ENCODE data around the gene CTRB2.

The CTRB2 gene

GRCh38 chr16:75203667-75204409 is 3.1 kb downstream of the CTRB2 start:
- no peak for DNase-seq

GRCh38 chr16:75203096-75203495 is 3.9 kb downstream of the CTRB2 start:
- no peak for DNase-seq

GRCh38 chr16:75202069-75202590 is 4.8 kb downstream of the CTRB2 start:
- DNase-seq = no peak

- no peak for DNase-seq
These were observed 8.8 kb downstream of the CTRB2 start for GRCh38 chr16:75198135-75198600.

GRCh38 chr16:75197522-75198134 is 9.3 kb downstream of the CTRB2 start:
- no peak for DNase-seq

GRCh38 chr16:75196836-75197235 is 10.1 kb downstream of the CTRB2 start:
- DNase-seq = no peak

- DNase-seq = no peak
These were observed 10.9 kb downstream of the CTRB2 start for GRCh38 chr16:75195811-75196790.

GRCh38 chr16:75193730-75194444 is 13.1 kb downstream of the CTRB2 start:
- DNase-seq = no peak

- DNase-seq = no peak
These were observed 13.7 kb downstream of the CTRB2 start for GRCh38 chr16:75193265-75193650.

- DNase-seq = no peak
These were observed 14.2 kb downstream of the CTRB2 start for GRCh38 chr16:75192606-75193264.

- DNase-seq = no peak
These were observed 17.2 kb downstream of the CTRB2 start for GRCh38 chr16:75189638-75190245.

GRCh38 chr16:75188832-75189477 is 18.0 kb downstream of the CTRB2 start:
- DNase-seq = no peak

- DNase-seq = no peak
These were observed 25.3 kb downstream of the CTRB2 start for GRCh38 chr16:75181630-75182029.

GRCh38 chr16:75179208-75179607 is 27.8 kb downstream of the CTRB2 start:
- no peak for DNase-seq

- no peak for DNase-seq
These were observed 30.0 kb downstream of the CTRB2 start for GRCh38 chr16:75176926-75177325.

- DNase-seq = no peak
These were observed 31.9 kb downstream of the CTRB2 start for GRCh38 chr16:75175074-75175473.

GRCh38 chr16:75172578-75172977 is 34.4 kb downstream of the CTRB2 start:
- DNase-seq = no peak

GRCh38 chr16:75169899-75170405 is 37.0 kb downstream of the CTRB2 start:
- no peak for DNase-seq

GRCh38 chr16:75160386-75160785 is 46.6 kb downstream of the CTRB2 start:
- DNase-seq = no peak
